GM18520 (cell line): ENCODE results near the gene RALGDS.
"Not testable (repeated sequence)": the region's sequence is repeated elsewhere in the genome, so short reads cannot be mapped to it uniquely, and the experiment has no call there.

Source experiments
- ATAC-seq: cut with Tn5 transposase; IDR thresholded peaks from one replicate; pipeline ENCODE4 v1.9.1; 2021; ENCODE audit not compliant: unreplicated experiment

The RALGDS gene

GRCh38 chr9:133121198-133121914, at the start of gene RALGDS:
Gene RALGDS (minus strand): TSS chr9:133121240. CDS start chr9:133121154, 86 bp downstream.
- peak; percentile 57 for ATAC-seq

DNA sequence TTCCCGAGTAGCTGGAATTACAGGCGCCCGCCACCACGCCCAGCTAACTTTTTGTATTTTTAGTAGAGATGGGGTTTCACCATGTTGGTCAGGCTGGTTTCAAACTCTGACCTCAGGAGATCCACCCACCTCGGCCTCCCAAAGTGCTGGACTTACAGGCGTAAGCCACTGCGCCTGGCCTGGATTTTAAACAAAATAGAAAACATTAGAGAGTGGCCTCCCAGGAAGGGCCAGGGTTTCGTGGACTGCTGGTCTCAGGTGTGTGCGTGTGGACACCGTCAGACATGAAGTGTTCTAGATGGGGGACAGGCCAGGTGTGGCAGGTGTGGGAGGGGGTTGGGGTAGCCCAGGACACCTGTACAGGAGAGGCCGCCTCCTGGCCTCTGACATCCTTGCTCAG, 49.7 kb upstream of the RALGDS start:
- ATAC-seq: no peak

DNA sequence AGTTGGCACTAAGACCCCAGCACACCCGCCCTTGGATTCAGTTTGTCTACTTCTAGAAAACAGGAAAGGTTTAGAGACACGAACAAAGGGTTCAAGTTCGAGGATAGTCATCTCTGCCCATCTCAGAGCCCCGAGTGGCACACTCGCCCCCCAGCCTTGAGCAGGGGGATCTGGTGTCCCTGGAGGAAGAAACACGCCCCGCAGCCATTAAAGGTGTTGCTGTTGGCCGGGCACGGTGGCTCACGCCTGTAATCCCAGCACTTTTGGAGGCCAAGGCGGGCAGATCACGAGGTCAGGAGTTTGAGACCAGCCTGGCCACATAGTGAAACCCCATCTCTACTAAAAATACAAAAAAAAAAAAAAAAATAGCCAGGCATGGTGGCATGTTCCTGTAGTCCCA, 48.6 kb upstream of the RALGDS start:
- not testable (repeated sequence) for ATAC-seq

DNA sequence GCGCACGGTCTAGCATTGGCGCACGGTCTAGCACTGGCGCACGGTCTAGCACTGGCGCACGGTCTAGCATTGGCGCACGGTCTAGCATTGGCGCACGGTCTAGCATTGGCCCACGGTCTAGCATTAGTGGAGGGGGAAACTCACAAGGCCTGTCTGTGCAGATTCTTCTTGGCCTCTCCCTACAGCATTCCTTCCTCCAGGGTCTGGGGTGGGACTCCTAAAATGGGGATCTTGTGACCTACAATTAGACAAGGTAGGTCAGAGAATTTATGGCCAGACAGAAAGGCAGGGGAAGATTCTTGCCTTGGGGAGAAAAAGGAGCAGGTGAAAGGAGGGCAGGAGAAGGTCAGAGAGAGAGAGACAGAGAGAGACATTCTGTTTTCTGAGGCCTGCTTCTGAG, 48.1 kb upstream of the RALGDS start:
- no peak for ATAC-seq

DNA sequence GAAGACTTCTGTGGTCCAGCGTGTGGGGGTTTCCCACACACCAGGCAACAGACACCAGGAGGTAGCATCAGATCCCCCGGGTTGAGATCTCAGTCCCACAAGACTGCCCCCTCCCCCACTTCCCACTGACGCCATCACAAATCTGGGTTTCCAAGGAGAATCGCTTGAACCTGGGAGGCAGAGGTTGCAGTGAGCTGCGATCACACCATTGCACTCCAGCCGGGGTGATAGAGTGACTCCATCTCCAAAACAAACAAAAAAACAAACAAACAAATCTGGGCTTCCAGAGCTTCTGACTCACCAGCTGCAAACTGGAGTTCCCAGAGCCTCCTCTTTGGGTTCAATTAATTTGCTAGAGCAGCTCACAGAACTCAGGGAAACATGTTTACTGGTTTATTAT, 47.4 kb upstream of the RALGDS start:
- ATAC-seq: no peak

- no peak for ATAC-seq
These were observed 46.7 kb upstream of the RALGDS start for GRCh38 chr9:133167769-133168168.

DNA sequence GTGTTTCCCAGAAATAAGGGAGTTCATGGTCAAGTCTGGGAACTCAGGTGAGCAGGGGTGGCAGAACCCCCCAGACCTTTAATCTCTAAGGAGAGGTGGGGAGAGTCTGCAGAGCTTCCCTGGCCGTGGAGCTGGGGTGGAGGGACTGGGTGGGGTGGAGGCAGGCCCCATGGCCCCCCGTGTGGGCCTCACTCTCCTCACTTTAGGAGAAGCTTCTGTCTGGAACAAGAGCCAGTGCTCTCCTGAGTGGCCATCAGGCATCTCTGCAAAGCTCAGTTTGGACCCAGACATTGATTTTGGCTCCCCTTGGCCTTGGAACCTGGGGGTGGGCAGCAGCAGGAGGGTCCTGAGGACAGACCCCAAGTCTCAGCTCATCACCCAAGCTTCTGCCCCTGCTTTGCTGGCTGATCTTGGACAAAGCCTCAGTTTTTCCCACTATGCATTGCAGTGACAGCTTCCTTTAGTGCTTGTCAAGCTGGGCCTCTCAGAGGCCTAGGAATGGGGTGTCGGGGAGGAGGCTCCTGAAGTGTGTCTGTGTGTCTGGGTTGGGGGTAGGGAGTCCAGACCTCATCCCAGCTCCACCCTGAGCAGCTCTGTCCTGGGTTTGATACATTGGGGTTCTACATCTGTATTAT, 46.2 kb upstream of the RALGDS start:
- no peak for ATAC-seq

- ATAC-seq: no peak
These were observed 45.4 kb upstream of the RALGDS start for GRCh38 chr9:133166392-133166791.

GRCh38 chr9:133165452-133165730, 44.4 kb upstream of the RALGDS start:
- no peak for ATAC-seq

DNA sequence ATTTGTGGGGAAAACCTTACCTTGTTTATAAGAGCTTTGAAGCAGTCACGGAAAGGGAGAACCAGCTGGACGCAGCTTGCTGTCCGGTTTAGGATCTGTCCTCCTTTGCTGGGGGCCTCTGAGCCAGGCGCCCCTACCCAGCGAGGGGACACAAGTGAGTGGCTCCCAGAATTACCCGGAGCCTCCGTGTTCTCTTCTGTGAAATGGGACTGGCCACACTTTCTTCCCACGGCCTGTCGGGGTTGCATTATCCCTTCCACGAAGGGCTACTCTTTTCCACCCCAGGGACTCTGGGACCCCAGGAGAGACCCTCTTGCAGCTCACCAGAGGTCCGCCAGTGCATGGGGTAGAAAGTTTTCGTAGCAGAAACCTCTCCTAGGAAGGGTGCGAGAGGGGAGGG, 43.2 kb upstream of the RALGDS start:
- no peak for ATAC-seq

DNA sequence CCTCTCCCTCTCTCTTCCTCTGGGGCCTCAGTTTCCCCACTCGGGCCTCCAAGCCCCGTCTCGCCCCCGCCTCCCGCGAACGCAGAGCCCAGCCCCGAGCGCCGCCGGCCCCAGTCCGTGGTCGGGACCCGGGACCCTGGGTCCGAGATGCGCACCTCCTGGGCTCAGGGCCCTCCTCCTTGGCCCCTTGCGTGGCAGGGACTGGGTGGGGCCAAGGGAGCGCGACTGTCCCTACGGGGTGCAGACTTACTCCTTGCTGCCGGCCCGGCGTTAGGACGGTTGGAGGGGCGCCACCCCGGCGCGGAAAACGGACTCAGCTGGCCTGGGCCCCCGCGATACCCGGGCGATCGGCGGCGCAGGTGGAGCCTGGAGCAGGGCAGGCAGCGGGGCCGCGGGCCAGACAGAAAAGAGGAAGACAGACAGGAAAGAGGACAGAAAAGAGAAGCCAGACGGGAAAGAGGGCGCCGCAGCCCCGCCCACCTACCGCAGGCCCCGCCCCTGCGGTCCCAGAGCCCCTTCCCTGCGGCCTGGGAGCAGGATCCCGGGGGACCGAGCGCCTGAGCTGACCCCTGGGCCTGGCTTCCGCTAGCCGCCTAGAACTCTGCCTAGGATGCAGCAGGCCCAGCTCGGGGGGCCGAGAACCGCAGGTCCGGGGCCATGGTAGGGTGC, 42.6 kb upstream of the RALGDS start, which contains the start of gene GBGT1:
Gene GBGT1 (minus strand): TSS at position 411 of the 669 bp plus-strand sequence. CDS start 1,502 bp downstream, outside the sequence.
- ATAC-seq: no peak

DNA sequence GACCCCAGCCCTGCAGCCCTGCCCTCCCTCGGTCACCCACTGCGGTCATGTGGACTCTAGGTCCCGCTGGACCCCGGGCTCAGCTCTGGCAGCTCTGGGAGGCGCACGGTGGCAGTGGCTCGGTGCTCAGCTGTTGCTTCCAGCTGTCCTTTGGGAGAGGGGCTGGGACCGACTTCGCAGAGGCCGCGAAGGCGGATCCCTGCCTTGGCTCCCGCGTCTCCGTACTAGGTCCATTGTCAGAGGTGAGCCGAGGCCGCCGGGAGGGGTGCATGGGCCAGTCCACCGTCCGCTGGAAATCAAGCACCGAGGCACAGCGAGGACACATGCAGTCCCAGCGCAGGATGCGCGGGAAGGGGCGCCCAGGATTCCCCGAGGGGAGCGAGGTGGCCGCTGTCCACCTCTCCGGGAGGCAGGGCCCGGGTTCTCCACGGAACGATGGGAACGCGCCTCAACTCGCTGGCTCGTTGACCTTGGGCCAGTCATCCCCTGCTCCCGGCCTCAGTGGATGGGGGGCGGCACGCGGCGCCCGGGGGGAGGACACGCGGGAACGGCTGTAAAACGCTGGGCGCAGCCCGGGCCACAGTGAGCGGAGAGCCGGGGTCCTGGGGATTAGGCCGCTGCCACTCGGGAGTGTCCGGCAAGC, 41.9 kb upstream of the RALGDS start:
- ATAC-seq: no peak

- ATAC-seq: no peak
These were observed 40.5 kb upstream of the RALGDS start for GRCh38 chr9:133161547-133161950.

DNA sequence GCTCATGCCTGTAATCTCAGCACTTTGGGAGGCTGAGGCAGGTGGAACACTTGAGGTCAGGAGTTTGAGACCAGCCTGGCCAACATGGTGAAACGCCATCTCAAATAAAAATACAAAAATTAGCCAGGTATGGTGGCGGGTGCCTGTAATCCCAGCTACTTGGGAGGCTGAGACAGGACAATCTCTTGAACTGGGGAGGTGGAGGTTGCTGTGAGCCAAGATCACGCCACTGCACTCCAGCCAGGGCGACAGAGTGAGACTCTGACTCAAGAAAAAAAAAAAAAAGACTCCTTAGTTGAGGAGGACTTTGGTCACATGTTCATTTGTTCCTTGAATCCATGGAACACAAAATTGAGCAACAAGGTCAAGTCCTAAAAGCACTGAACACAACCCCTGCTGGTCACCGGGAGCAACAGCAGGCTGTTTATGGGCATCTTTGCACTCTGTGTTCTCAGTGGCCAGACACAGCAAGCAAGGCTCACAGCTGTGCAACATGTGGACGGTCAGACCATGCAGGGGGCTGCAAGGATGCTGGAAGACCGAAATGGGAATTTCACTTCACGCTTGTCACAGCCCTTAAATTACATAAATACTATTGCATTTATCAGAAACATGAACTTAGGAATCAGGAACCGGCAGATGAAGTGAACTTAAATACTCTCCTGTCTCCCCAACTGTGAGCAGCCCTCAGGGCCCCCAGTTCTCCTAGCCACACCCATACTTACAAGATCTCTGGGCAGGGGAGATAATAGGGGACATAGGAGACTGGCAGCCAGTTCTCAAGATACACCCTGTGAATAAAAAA, 39.9 kb upstream of the RALGDS start:
- ATAC-seq: no peak

GRCh38 chr9:133158695-133159094, 37.7 kb upstream of the RALGDS start:
- ATAC-seq: no peak

DNA sequence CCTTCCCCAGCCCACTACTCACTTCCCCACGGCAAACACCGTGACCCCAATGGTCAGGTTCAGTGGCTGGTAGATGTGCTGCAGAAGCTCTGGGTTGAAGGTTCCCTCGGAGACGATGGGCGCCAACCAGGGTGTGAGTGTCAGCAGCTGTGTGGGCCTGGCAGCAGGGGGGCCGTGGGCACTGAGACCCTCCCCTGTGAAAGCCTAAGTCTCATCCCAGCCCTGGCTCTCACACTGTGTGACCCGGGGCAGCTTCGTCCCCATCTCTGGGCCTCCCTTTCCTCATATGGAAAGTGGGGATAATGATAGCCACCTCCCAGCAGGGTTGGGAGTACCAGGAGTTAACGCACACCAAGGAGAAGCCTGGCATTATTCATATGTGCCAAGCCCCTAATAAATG, 34.1 kb upstream of the RALGDS start:
- ATAC-seq: no peak

DNA sequence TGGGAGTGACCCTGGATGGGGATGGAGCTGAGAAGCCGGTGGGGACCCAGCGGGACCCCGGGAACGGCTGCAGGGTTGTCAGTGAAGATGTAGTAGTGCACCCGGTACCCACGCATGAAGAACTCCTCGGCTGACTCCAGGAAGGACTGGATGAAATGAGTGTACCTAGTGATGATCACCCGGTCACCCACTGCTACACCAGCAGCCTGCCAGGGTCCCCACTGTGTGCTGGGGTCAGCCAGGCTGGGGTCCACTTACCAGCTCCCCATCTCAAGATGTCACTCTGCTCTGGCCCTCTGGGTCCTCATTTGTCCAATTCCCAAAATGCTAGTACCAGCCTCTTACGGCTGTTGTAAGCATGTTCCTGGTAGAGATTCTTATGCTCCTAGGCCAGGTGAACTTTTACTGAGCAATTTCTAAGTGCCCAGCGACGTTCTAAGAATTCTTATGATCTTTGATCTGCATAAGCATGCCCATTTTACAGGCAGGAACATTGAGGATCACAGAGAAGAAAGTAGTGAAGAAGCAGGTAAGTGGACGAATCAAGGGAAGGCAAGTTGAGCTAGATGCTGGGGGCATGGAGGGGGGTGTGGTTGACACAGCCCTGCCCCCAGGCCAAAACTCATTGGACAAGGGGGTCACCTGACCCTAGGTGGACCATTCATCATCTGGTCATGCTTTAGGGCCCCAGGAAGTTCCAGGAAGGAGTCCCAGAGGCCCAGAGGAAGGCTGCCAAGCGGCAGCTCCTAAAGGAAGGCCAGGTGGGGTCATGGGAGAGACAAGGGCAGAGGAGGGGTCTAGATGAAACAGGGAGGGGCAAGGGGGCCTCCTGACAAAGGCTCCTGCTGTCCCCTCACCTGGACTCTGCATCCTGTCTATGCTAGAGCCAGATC, 33.3 kb upstream of the RALGDS start:
- no peak for ATAC-seq

GRCh38 chr9:133153227-133154096, 32.4 kb upstream of the RALGDS start:
- ATAC-seq: no peak
